ENCODE data around the gene PPP4R4.
"Not testable (repeated sequence)": the region's sequence is repeated elsewhere in the genome, so short reads cannot be mapped to it uniquely, and the experiment has no call there.

Gene PPP4R4

GRCh38 chr14:94177806-94178205 lies 3.7 kb downstream of the PPP4R4 start:
- no peak for DNase-seq (ENCODE audit: low read depth in 2 of 2)

- no peak for DNase-seq (ENCODE audit: low read depth in 2 of 2)
Measured at GRCh38 chr14:94179244-94179643, 5.1 kb downstream of the PPP4R4 start.

- DNase-seq (ENCODE audit: low read depth in 2 of 2) = peak; percentile 20 to 23
Measured at GRCh38 chr14:94180655-94181271, 6.6 kb downstream of the PPP4R4 start.

- DNase-seq (ENCODE audit: low read depth in 2 of 2) = no peak
Measured at GRCh38 chr14:94181835-94182234, 7.7 kb downstream of the PPP4R4 start.

GRCh38 chr14:94192536-94192935 lies 18.4 kb downstream of the PPP4R4 start:
- DNase-seq (ENCODE audit: low read depth in 2 of 2) = no peak

GRCh38 chr14:94193776-94194175 lies 19.7 kb downstream of the PPP4R4 start:
- no peak for DNase-seq (ENCODE audit: low read depth in 2 of 2)

GRCh38 chr14:94196057-94196456 lies 21.9 kb downstream of the PPP4R4 start:
- DNase-seq (ENCODE audit: low read depth in 2 of 2) = no peak

- DNase-seq (ENCODE audit: low read depth in 2 of 2) = no peak
Measured at GRCh38 chr14:94203473-94204210, 29.5 kb downstream of the PPP4R4 start.

GRCh38 chr14:94213021-94213420 lies 38.9 kb downstream of the PPP4R4 start:
- DNase-seq (ENCODE audit: low read depth in 2 of 2) = peak; percentile 50 to 53

- DNase-seq (ENCODE audit: low read depth in 2 of 2) = no peak
Measured at GRCh38 chr14:94213741-94214140, 39.6 kb downstream of the PPP4R4 start.

GRCh38 chr14:94217116-94217515 lies 43.0 kb downstream of the PPP4R4 start:
- DNase-seq (ENCODE audit: low read depth in 2 of 2) = no peak

GRCh38 chr14:94218198-94218886 lies 44.2 kb downstream of the PPP4R4 start:
- DNase-seq (ENCODE audit: low read depth in 2 of 2) = not testable (repeated sequence)

- DNase-seq (ENCODE audit: low read depth in 2 of 2) = no peak
Measured at GRCh38 chr14:94224040-94224439, 49.9 kb downstream of the PPP4R4 start.

- peak; percentile 19 to 23 for DNase-seq (ENCODE audit: low read depth in 2 of 2)
Measured at GRCh38 chr14:94225460-94226378, 51.6 kb downstream of the PPP4R4 start.

- DNase-seq (ENCODE audit: low read depth in 2 of 2) = peak; percentile 47 to 50
Measured at GRCh38 chr14:94227029-94227428, 52.9 kb downstream of the PPP4R4 start.

- no peak for DNase-seq (ENCODE audit: low read depth in 2 of 2)
Measured at GRCh38 chr14:94237046-94237445, 62.9 kb downstream of the PPP4R4 start.

- DNase-seq (ENCODE audit: low read depth in 2 of 2) = no peak
Measured at GRCh38 chr14:94237983-94238382, 63.9 kb downstream of the PPP4R4 start.

GRCh38 chr14:94239406-94239805 lies 65.3 kb downstream of the PPP4R4 start:
- DNase-seq (ENCODE audit: low read depth in 2 of 2) = no peak

GRCh38 chr14:94244182-94244581 lies 70.1 kb downstream of the PPP4R4 start:
- DNase-seq (ENCODE audit: low read depth in 2 of 2) = no peak

- DNase-seq (ENCODE audit: low read depth in 2 of 2) = not testable (repeated sequence)
Measured at GRCh38 chr14:94264195-94264594, 90.1 kb downstream of the PPP4R4 start.

GRCh38 chr14:94267352-94267751 lies 93.2 kb downstream of the PPP4R4 start:
- no peak for DNase-seq (ENCODE audit: low read depth in 2 of 2)

GRCh38 chr14:94268582-94268981 lies 94.5 kb downstream of the PPP4R4 start:
- not testable (repeated sequence) for DNase-seq (ENCODE audit: low read depth in 2 of 2)

Measured in fibroblast of skin of left quadriceps (primary cell).